Measurements from ENCODE around the gene ARHGAP1. TPM values are rescaled to one million over a fixed set of nuclear protein-coding genes. Genes with fewer than 3 reads are reported as not detected.

The ARHGAP1 gene
- total and polyA plus RNA-seq, 9 of the 15 experiments (the other 6 are each of a cell fraction or from before 2014, with no cell fraction given), result 3.6 to 30.4 (median 8.2) TPM

DNA sequence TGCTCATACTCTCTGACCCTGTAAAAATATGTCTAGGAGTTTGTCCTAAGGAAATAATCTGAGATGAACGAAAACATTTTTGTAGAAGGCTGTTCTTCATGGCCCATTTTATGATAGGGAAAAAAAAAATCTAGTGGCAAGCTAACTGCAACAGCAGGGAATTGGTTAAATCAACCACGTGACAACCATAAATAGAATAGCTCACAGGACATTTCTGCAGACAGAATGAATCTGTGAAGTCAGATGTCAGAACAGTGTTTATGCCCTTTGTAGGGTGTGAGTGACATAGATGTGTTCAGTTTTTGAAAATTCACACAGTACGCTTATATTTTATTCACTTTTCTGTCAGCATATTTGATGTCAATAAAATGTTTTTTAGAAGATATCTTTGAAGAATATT, 16.1 kb downstream of the ARHGAP1 start:
- POLR2A ChIA-PET, result interaction anchor here (1.1 kb wide), 1 partner anchor 10 kb away, joined by 5 read pairs; no protein-coding TSS in a partner anchor
- DNase-seq (ENCODE audit: extremely low read depth in 1 of 4, low spot score in 3 of 4), result no peak
- WGBS (ENCODE audit: insufficient coverage, low coverage, missing lambda C conversion rate), result 78% methylated on average over 3 of the region's 3 CpGs
- CTCF ChIA-PET (ENCODE audit: low intra/inter-chr PET ratio), result no interaction called here
- H3K79me2 ChIP-seq (ENCODE audit: control insufficient read depth, insufficient read depth, low read length), result no peaks in the 10 kb centered on the region
- no peaks in the 10 kb centered on the region for H3K9me1 ChIP-seq (ENCODE audit: control insufficient read depth, insufficient read depth, low read length)
- no peak overlapping the region for H2AFZ ChIP-seq (ENCODE audit: low read depth, low read length)
- ATAC-seq, result no peak
- TF ChIP-seq RAD51 (IDR thresholded peaks at IDR 0.05; ENCODE audit: borderline replicate concordance, low read depth), result peak; percentile 15; the same call in 1 of the 2 replicates
- no peak for TF ChIP-seq RB1 (IDR thresholded peaks at IDR 0.05; ENCODE audit: low read depth)
- TF ChIP-seq ZNF184 (CRISPR knock-in tag; IDR thresholded peaks at IDR 0.05), result no peak
- TF ChIP-seq, protein P1, sequence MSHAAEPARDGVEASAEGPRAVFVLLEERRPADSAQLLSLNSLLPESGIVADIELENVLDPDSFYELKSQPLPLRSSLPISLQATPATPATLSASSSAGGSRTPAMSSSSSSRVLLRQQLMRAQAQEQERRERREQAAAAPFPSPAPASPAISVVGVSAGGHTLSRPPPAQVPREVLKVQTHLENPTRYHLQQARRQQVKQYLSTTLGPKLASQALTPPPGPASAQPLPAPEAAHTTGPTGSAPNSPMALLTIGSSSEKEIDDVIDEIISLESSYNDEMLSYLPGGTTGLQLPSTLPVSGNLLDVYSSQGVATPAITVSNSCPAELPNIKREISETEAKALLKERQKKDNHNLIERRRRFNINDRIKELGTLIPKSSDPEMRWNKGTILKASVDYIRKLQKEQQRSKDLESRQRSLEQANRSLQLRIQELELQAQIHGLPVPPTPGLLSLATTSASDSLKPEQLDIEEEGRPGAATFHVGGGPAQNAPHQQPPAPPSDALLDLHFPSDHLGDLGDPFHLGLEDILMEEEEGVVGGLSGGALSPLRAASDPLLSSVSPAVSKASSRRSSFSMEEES (CRISPR knock-in tag; IDR thresholded peaks at IDR 0.05), result peak; percentile 38
- H3K36me3 ChIP-seq (ENCODE audit: control insufficient read depth, insufficient read depth, low read length), result peaks cover 47% of the 10 kb centered on the region; the same call in 2 of the 3 replicates
- intact Hi-C loops (cut with micrococcal nuclease), result no loop called here
- in situ Hi-C loops (cut with MboI), result no loop called here
- H3K4me3 ChIP-seq, result no peak overlapping the region
- FAIRE-seq, result no peak
- no peak overlapping the region for H3K9ac ChIP-seq (ENCODE audit: insufficient read depth in 1 of 2, low read depth in 2 of 2, low read length in 2 of 2)
- H3K9me3 ChIP-seq (replicated peaks; ENCODE audit: control insufficient read depth, insufficient read depth, low read depth, low read length), result no peaks in the 10 kb centered on the region
- no peaks in the 10 kb centered on the region for H3K27me3 ChIP-seq (ENCODE audit: control insufficient read depth in 2 of 2, insufficient read depth in 2 of 2, low read length in 2 of 2)
- no peaks in the 10 kb centered on the region for H4K20me1 ChIP-seq (replicated peaks; ENCODE audit: control insufficient read depth, insufficient read depth, low read length)
- no peak overlapping the region for H3K4me2 ChIP-seq (ENCODE audit: insufficient read depth, low read length)
- no TSS peak for BruUV-seq (replicated peaks)
- no peaks in the 10 kb centered on the region; a peak in 1 of 5 replicates for H3K4me1 ChIP-seq (replicated peaks in 1 of 2; ENCODE audit: control insufficient read depth in 2 of 2, insufficient read depth in 2 of 2, low read length in 2 of 2)
- H3K27ac ChIP-seq (ENCODE audit: extremely low read depth, low read depth, low read length), result no peak overlapping the region
